Measurements from ENCODE around the gene IFNAR1. TPM values are rescaled to one million over a fixed set of nuclear protein-coding genes. Genes with fewer than 3 reads are reported as not detected.

Gene IFNAR1
- total RNA-seq, 1 experiment from 2014 or later: 14.2 TPM

GRCh38 chr21:33367309-33367973 lies 42.7 kb downstream of the IFNAR1 start:
- Histone ChIP-seq H2BK20ac (ENCODE audit: low read depth, low read length, poor library complexity, severe bottlenecking) (no peak overlapping the region), H2AFZ (ENCODE audit: low read length) (no peak overlapping the region), H3K9ac (ENCODE audit: extremely low read depth, insufficient read length, low read length) (no peak overlapping the region), H3K23me2 (ENCODE audit: insufficient read length, low read depth, low read length, poor library complexity, severe bottlenecking) (peaks cover 2% of the 10 kb centered on the region), H4K5ac (ENCODE audit: insufficient read length, low read depth, low read length) (no peak overlapping the region), H4K91ac (ENCODE audit: insufficient read length, low read depth, low read length) (no peak overlapping the region), H3K79me2 (ENCODE audit: insufficient read depth, low read length) (no peaks in the 10 kb centered on the region), H3K79me1 (ENCODE audit: insufficient read depth, low read depth, low read length, poor library complexity, severe bottlenecking) (no peaks in the 10 kb centered on the region), H3K4me2 (ENCODE audit: insufficient read depth, insufficient read length, low read length) (no peak overlapping the region), H2BK15ac (ENCODE audit: low read depth, low read length) (no peak overlapping the region), H3K4me1 (ENCODE audit: insufficient read depth, low read length) (no peaks in the 10 kb centered on the region), H2BK12ac (ENCODE audit: insufficient read length, low read depth, low read length) (no peak overlapping the region), H2BK120ac (ENCODE audit: low read depth, low read length, poor library complexity, severe bottlenecking) (no peak overlapping the region), H3K18ac (ENCODE audit: insufficient read length, low read depth, low read length) (no peak overlapping the region), H3K27ac (ENCODE audit: insufficient read length, low read depth, low read length) (peak overlapping the region; percentile 78), H3K9me3 (ENCODE audit: control insufficient read depth, low read depth, low read length) (peaks cover 4% of the 10 kb centered on the region), H3K56ac (ENCODE audit: insufficient read length, low read depth, low read length) (peak overlapping the region; percentile 93), H2AK5ac (ENCODE audit: insufficient read length, low read length) (no peak overlapping the region), H3T11ph (ENCODE audit: low read length) (no peak overlapping the region), H3K27me3 (ENCODE audit: insufficient read depth, low read length) (no peaks in the 10 kb centered on the region), H4K20me1 (ENCODE audit: control insufficient read depth, insufficient read depth, insufficient read length) (no peaks in the 10 kb centered on the region), H3K23ac (ENCODE audit: insufficient read length, low read depth, low read length) (no peak overlapping the region), H3K14ac (ENCODE audit: insufficient read depth, low read length) (no peak overlapping the region), H3K4ac (ENCODE audit: low read depth, low read length) (no peak overlapping the region; the same call in 1 of the 2 replicates), H2BK5ac (ENCODE audit: insufficient read length, low read length) (peak overlapping the region; percentile 58), H4K8ac (replicated peaks; ENCODE audit: insufficient read length, low read depth, low read length) (no peak overlapping the region)
- peak; percentile 76 for DNase-seq
- peaks cover 32 to 44% of the 10 kb centered on the region in 2 experiments for H3K9me3 Mint-ChIP-seq
- peak overlapping the region in 2 of 3 experiments; percentile 21 to 62; a peak in 4 of 7 replicates for H3K27ac Mint-ChIP-seq
- no peak for TF ChIP-seq CTCF (conservative IDR thresholded peaks at IDR 0.05)
- peaks cover 16 to 39% (median 32%) of the 10 kb centered on the region in 3 experiments for H3K36me3 Mint-ChIP-seq (ENCODE audit: insufficient read depth in 1 of 3, low read depth in 3 of 3)
- peaks cover 3 to 6% of the 10 kb centered on the region in 2 experiments for H3K4me1 Mint-ChIP-seq
- no CpG with 5 or more reads among the region's 7 CpGs for WGBS (ENCODE audit: extremely low coverage, insufficient read length, low lambda C conversion rate)
- H3K27me3 Mint-ChIP-seq (ENCODE audit: low read depth): peaks cover 3% of the 10 kb centered on the region; the same call in 1 of the 2 replicates
- no peak overlapping the region for H3K4me3 Mint-ChIP-seq
